HEK293 (cell line): ENCODE data around the gene CEBPG.
A peak's percentile ranks its signal among the peaks of the same experiment; 100 is the strongest.

ENCODE experiments used
- CTCF ChIA-PET: fragments of 350-600 bp; formaldehyde crosslinking; extraction: SDS; loops from one replicate; lab custom pipeline; 2021; ENCODE audit warnings: antibody characterized with exemption; lab: Yijun Ruan, JAX
- POLR2A ChIA-PET: fragments of 300-600 bp; formaldehyde crosslinking; extraction: SDS; loops from one replicate; lab custom pipeline; 2020; ENCODE audit warnings: antibody characterized with exemption, inconsistent platforms; lab: Yijun Ruan, JAX
- H3K27ac ChIP-seq: fragments of 200-500 bp; sonication (Bioruptor generic); 2 replicates; pipeline ENCODE4 v1.5.1; 2014; ENCODE audit warnings: low read depth, low read length, control low read depth, inconsistent platforms; ENCODE audit errors: extremely low read depth
- H3K36me3 ChIP-seq, 2 experiments: fragments of 200-500 bp in 1 of 2; sonication (Bioruptor generic) in 1 of 2; 1 replicate in 1 of 2; 2 replicates in 1 of 2; pipeline ENCODE4 v1.5.1; 2014 to 2017; ENCODE audit warnings: inconsistent platforms in 2 of 2, low read length in 2 of 2; ENCODE audit not compliant: control insufficient read depth in 2 of 2, insufficient read depth in 1 of 2
- H3K4me1 ChIP-seq: fragments of 200-500 bp; sonication (Bioruptor generic); 2 replicates; pipeline ENCODE4 v1.5.1; 2014; ENCODE audit warnings: mild to moderate bottlenecking, low read length, inconsistent platforms; ENCODE audit not compliant: control insufficient read depth, insufficient read depth
- H3K4me3 ChIP-seq: 2 replicates; pipeline ENCODE4 v1.5.1; 2011; ENCODE audit warnings: low read depth, mild to moderate bottlenecking, control low read depth, low read length, moderate library complexity
- H3K9me3 ChIP-seq: fragments of 200-500 bp; sonication (Bioruptor generic); 2 replicates; pipeline ENCODE4 v1.5.1; 2014; ENCODE audit warnings: low read depth, low read length, inconsistent platforms; ENCODE audit not compliant: control insufficient read depth, insufficient read depth
- GFI1B ChIP-seq: fragments of 450-650 bp; formaldehyde crosslinking; IDR thresholded peaks from 2 replicates; pipeline ENCODE4 v1.5.1; 2016; ENCODE audit warnings: missing biosample characterization, missing genetic modification characterization
- IKZF3 ChIP-seq: fragments of 450-650 bp; IDR thresholded peaks from 2 replicates; pipeline ENCODE4 v1.5.0; 2018; ENCODE audit warnings: missing biosample characterization, mild to moderate bottlenecking, missing genetic modification characterization, moderate library complexity
- KLF1 ChIP-seq: fragments of 450-650 bp; formaldehyde crosslinking; IDR thresholded peaks from 2 replicates; pipeline ENCODE4 v1.5.1; 2016; ENCODE audit warnings: missing biosample characterization, missing genetic modification characterization
- KLF7 ChIP-seq: fragments of 450-650 bp; formaldehyde crosslinking; IDR thresholded peaks from 2 replicates; pipeline ENCODE4 v1.5.1; 2016; ENCODE audit warnings: missing biosample characterization, missing genetic modification characterization, borderline replicate concordance
- MZF1 ChIP-seq: fragments of 450-650 bp; formaldehyde crosslinking; IDR thresholded peaks from 2 replicates; pipeline ENCODE4 v1.5.1; 2017; ENCODE audit warnings: missing biosample characterization, missing genetic modification characterization, borderline replicate concordance
- OSR2 ChIP-seq: fragments of 450-650 bp; formaldehyde crosslinking; IDR thresholded peaks from 2 replicates; pipeline ENCODE4 v1.5.1; 2016; ENCODE audit warnings: missing biosample characterization, missing genetic modification characterization
- RBAK ChIP-seq: fragments of 450-650 bp; formaldehyde crosslinking; IDR thresholded peaks from 2 replicates; pipeline ENCODE4 v1.5.1; 2016; ENCODE audit warnings: missing biosample characterization, missing genetic modification characterization
- TRIM28 ChIP-seq: IDR thresholded peaks from 2 replicates; pipeline ENCODE4 v1.6.1; 2011; ENCODE audit warnings: low read length, control low read depth, borderline replicate concordance
- ZBTB17 ChIP-seq: fragments of 450-650 bp; formaldehyde crosslinking; IDR thresholded peaks from 2 replicates; pipeline ENCODE4 v1.5.1; 2016; ENCODE audit warnings: missing biosample characterization, missing genetic modification characterization
- ZBTB48 ChIP-seq: fragments of 450-650 bp; formaldehyde crosslinking; IDR thresholded peaks from 2 replicates; pipeline ENCODE4 v1.5.1; 2016; ENCODE audit warnings: missing biosample characterization, missing genetic modification characterization
- ZBTB8A ChIP-seq: fragments of 450-650 bp; formaldehyde crosslinking; IDR thresholded peaks from 2 replicates; pipeline ENCODE4 v1.5.1; 2016; ENCODE audit warnings: missing biosample characterization, missing genetic modification characterization
- ZFHX2 ChIP-seq: fragments of 450-650 bp; formaldehyde crosslinking; conservative IDR thresholded peaks from 2 replicates; pipeline ENCODE4 v1.5.1; 2016; ENCODE audit warnings: missing biosample characterization, missing genetic modification characterization
- ZIC2 ChIP-seq: fragments of 450-650 bp; formaldehyde crosslinking; IDR thresholded peaks from 2 replicates; pipeline ENCODE4 v1.5.1; 2016; ENCODE audit warnings: missing biosample characterization, missing genetic modification characterization
- ZNF121 ChIP-seq: fragments of 450-650 bp; formaldehyde crosslinking; IDR thresholded peaks from 2 replicates; pipeline ENCODE4 v1.5.1; 2016; ENCODE audit warnings: missing biosample characterization, missing genetic modification characterization
- ZNF157 ChIP-seq: fragments of 450-650 bp; formaldehyde crosslinking; IDR thresholded peaks from 2 replicates; pipeline ENCODE4 v1.5.1; 2016; ENCODE audit warnings: missing biosample characterization, missing genetic modification characterization
- ZNF23 ChIP-seq: fragments of 450-650 bp; formaldehyde crosslinking; IDR thresholded peaks from 2 replicates; pipeline ENCODE4 v1.5.1; 2016; ENCODE audit warnings: missing biosample characterization, missing genetic modification characterization, borderline replicate concordance
- ZNF416 ChIP-seq: fragments of 450-650 bp; formaldehyde crosslinking; IDR thresholded peaks from 2 replicates; pipeline ENCODE4 v1.5.1; 2016; ENCODE audit warnings: missing biosample characterization, missing genetic modification characterization
- ZNF571 ChIP-seq: fragments of 450-650 bp; formaldehyde crosslinking; IDR thresholded peaks from 2 replicates; pipeline ENCODE4 v1.5.0; 2017; ENCODE audit warnings: missing biosample characterization, missing genetic modification characterization
- ZNF654 ChIP-seq: fragments of 450-650 bp; formaldehyde crosslinking; IDR thresholded peaks from 2 replicates; pipeline ENCODE4 v1.5.1; 2016; ENCODE audit warnings: low read depth, missing biosample characterization, missing genetic modification characterization
- ZNF777 ChIP-seq: fragments of 450-650 bp; formaldehyde crosslinking; IDR thresholded peaks from 2 replicates; pipeline ENCODE4 v1.5.1; 2017; ENCODE audit warnings: missing biosample characterization, missing genetic modification characterization, borderline replicate concordance
- TF ChIP-seq, protein P1 (sequence below): fragments of 450-650 bp; formaldehyde crosslinking; IDR thresholded peaks from 2 replicates; pipeline ENCODE4 v1.5.1; 2017; ENCODE audit warnings: missing biosample characterization, missing genetic modification characterization
- TF ChIP-seq, protein P2 (sequence below): fragments of 450-650 bp; formaldehyde crosslinking; IDR thresholded peaks from 2 replicates; pipeline ENCODE4 v1.5.1; 2017; ENCODE audit warnings: missing biosample characterization, mild to moderate bottlenecking, missing genetic modification characterization, moderate library complexity
- TF ChIP-seq, protein P3 (sequence below): fragments of 450-650 bp; formaldehyde crosslinking; IDR thresholded peaks from 2 replicates; pipeline ENCODE4 v1.5.1; 2016; ENCODE audit warnings: missing biosample characterization, missing genetic modification characterization
- TF ChIP-seq, protein P4 (sequence below): fragments of 450-650 bp; formaldehyde crosslinking; IDR thresholded peaks from 2 replicates; pipeline ENCODE4 v1.5.1; 2016; ENCODE audit warnings: missing biosample characterization, missing genetic modification characterization
- TF ChIP-seq, protein P5 (sequence below): fragments of 450-650 bp; formaldehyde crosslinking; IDR thresholded peaks from 2 replicates; pipeline ENCODE4 v1.5.1; 2016; ENCODE audit warnings: missing biosample characterization, missing genetic modification characterization

CEBPG gene

DNA sequence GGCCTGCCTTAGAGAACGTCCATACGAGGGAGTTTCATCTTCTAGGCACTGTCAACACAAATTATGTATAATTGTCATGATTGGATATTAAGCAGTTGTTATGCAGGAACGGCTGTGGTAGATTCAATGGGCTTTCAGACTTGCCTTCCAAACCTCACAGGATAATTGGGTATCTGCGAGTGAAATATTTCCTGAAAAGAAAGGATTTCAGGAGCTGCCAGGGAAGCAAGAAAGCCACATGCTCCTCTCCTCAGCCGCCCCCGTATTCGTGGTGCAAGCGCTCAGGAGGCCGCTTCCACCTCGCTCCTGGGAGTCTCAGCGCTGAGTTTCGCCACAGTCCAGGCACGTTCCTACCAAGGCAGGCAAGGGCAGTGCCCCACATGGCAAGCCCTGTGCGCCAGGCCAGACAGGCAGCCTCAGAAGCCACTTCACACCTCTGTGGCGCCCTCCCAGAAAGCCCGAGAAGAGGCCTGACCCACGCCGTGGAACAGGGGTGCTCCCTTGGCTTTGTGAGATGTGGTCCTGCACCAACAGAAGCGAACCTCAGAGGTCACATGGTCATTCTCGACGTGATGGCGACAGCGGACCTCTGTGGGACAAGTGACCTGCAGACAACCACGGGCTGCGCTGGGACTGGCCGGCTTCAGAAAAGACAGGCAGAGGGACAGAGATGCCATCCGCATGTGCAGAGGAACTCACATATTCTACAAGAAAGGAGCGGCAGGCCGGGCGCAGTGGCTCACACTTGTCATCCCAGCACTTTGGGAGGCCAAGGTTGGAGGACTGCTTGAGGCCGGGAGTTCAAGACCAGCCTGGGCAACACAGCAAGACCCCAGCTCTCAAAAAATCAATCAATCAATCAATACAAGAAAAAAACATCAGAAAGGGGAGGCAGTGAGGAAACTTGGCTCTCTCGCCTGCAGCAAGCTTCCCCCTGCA, 41.4 kb downstream of the CEBPG start:
- Histone ChIP-seq H3K4me3 (no peak overlapping the region), H3K36me3 (no peaks in the 10 kb centered on the region), H3K9me3 (no peaks in the 10 kb centered on the region), H3K4me1 (peaks cover 7% of the 10 kb centered on the region), H3K27ac (no peak overlapping the region)
- TF ChIP-seq TRIM28: no peak
- TF ChIP-seq ZFHX2 (tag by site-specific recombination): peak; percentile 41; the same call in 1 of the 2 replicates
- TF ChIP-seq, protein P1, sequence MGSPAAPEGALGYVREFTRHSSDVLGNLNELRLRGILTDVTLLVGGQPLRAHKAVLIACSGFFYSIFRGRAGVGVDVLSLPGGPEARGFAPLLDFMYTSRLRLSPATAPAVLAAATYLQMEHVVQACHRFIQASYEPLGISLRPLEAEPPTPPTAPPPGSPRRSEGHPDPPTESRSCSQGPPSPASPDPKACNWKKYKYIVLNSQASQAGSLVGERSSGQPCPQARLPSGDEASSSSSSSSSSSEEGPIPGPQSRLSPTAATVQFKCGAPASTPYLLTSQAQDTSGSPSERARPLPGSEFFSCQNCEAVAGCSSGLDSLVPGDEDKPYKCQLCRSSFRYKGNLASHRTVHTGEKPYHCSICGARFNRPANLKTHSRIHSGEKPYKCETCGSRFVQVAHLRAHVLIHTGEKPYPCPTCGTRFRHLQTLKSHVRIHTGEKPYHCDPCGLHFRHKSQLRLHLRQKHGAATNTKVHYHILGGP: no peak
- no peak for TF ChIP-seq ZBTB8A
- no peak for TF ChIP-seq ZNF654 (tag by site-specific recombination)
- no peak for TF ChIP-seq ZNF157 (tag by site-specific recombination)
- TF ChIP-seq ZNF121: peak; percentile 93
- TF ChIP-seq ZNF416 (tag by site-specific recombination): no peak
- TF ChIP-seq ZNF571 (tag by site-specific recombination): peak; percentile 57; the same call in 1 of the 2 replicates
- TF ChIP-seq RBAK (tag by site-specific recombination): no peak
- POLR2A ChIA-PET: interaction anchor here (0.8 to 1.2 kb wide), 2 partner anchors 112 kb away, joined by 3 to 4 read pairs; partner anchors contain the start of gene CEBPA
- CTCF ChIA-PET: interaction anchor here (0.6 to 16.3 kb wide), 32 partner anchors 9 to 1298 kb away, joined by 3 to 272 read pairs (median 4); no protein-coding TSS in a partner anchor

DNA sequence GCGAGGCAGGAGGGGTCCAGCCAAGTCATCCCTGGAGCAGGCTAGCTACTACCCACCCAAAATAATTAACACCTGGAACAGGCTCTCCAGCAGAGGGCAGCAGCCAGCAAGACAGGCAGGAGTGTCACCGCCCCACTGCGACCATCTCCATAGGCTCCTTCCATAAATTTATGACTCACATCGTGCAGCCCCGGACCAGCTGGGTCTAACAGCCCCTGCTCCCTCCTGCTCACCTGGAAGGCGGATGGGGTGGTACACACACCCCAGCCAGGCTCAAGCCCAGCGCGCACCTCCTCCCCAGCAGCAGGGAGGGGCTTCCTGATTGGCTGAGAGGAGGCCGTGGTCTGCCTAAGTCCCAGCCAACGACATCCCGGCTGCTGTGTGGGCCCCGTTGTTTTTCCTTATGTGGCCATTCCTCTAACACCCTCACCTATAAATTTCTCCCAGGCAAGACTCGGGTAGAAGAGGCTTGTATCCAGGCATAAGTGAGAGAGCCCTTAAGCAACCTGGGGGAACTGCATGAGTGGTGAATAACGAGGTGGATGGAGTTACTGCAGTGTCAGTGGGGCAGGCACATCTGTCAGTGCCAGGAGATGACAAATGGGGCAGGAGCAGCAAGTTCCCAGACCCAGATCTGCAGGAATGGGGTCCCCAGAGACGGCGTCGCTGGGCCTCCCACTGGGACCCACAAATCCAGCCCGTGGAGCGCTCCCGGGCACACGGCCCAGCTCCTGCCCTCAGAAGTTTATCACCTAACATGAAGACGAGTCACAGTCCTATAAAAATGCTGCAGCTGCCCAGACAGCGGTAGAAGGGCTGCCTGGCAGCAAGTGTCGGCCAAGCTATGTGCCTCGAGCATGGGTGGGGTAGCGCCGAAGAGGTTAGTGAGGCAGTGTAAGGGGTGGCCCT, 43.1 kb downstream of the CEBPG start:
- Histone ChIP-seq H3K9me3 (no peaks in the 10 kb centered on the region), H3K4me3 (no peak overlapping the region), H3K27ac (peak overlapping the region; percentile 49; the same call in 1 of the 2 replicates), H3K36me3 (no peaks in the 10 kb centered on the region), H3K4me1 (peaks cover 7% of the 10 kb centered on the region)
- CTCF ChIA-PET: interaction anchor here (0.5 to 16.3 kb wide), 87 partner anchors 8 to 1296 kb away, joined by 3 to 272 read pairs (median 4); partner anchors contain the start of genes KCTD15 and SLC7A10
- POLR2A ChIA-PET: interaction anchor here (0.8 to 1.3 kb wide), 4 partner anchors 19 to 355 kb away, joined by 3 read pairs; partner anchors contain the start of gene CEBPA
- TF ChIP-seq, protein P2, sequence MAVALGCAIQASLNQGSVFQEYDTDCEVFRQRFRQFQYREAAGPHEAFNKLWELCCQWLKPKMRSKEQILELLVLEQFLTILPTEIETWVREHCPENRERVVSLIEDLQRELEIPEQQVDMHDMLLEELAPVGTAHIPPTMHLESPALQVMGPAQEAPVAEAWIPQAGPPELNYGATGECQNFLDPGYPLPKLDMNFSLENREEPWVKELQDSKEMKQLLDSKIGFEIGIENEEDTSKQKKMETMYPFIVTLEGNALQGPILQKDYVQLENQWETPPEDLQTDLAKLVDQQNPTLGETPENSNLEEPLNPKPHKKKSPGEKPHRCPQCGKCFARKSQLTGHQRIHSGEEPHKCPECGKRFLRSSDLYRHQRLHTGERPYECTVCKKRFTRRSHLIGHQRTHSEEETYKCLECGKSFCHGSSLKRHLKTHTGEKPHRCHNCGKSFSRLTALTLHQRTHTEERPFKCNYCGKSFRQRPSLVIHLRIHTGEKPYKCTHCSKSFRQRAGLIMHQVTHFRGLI (tag by site-specific recombination): no peak
- no peak for TF ChIP-seq GFI1B (tag by site-specific recombination)
- TF ChIP-seq, protein P3, sequence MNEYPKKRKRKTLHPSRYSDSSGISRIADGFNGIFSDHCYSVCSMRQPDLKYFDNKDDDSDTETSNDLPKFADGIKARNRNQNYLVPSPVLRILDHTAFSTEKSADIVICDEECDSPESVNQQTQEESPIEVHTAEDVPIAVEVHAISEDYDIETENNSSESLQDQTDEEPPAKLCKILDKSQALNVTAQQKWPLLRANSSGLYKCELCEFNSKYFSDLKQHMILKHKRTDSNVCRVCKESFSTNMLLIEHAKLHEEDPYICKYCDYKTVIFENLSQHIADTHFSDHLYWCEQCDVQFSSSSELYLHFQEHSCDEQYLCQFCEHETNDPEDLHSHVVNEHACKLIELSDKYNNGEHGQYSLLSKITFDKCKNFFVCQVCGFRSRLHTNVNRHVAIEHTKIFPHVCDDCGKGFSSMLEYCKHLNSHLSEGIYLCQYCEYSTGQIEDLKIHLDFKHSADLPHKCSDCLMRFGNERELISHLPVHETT: peak; percentile 77
- 0 out of 2 replicates have a peak, but pooled peaks have one; percentile 24 for TF ChIP-seq ZBTB48 (tag by site-specific recombination)
- peak; percentile 45; the same call in 1 of the 2 replicates for TF ChIP-seq ZNF777
- TF ChIP-seq KLF1: peak; percentile 88
- TF ChIP-seq IKZF3: peak; percentile 88
- TF ChIP-seq MZF1 (tag by site-specific recombination): no peak
- TF ChIP-seq ZIC2 (tag by site-specific recombination): peak; percentile 98
- TF ChIP-seq OSR2 (tag by site-specific recombination): no peak
- peak; percentile 91 for TF ChIP-seq ZNF654 (tag by site-specific recombination)
- TF ChIP-seq, protein P4, sequence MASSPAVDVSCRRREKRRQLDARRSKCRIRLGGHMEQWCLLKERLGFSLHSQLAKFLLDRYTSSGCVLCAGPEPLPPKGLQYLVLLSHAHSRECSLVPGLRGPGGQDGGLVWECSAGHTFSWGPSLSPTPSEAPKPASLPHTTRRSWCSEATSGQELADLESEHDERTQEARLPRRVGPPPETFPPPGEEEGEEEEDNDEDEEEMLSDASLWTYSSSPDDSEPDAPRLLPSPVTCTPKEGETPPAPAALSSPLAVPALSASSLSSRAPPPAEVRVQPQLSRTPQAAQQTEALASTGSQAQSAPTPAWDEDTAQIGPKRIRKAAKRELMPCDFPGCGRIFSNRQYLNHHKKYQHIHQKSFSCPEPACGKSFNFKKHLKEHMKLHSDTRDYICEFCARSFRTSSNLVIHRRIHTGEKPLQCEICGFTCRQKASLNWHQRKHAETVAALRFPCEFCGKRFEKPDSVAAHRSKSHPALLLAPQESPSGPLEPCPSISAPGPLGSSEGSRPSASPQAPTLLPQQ (tag by site-specific recombination): peak; percentile 98
- no peak for TF ChIP-seq ZNF23 (tag by site-specific recombination)
- TF ChIP-seq ZBTB8A: peak; percentile 38
- peak; percentile 60; the same call in 1 of the 2 replicates for TF ChIP-seq KLF7 (tag by site-specific recombination)
- TF ChIP-seq ZBTB17 (tag by site-specific recombination): peak; percentile 90
- TF ChIP-seq, protein P5, sequence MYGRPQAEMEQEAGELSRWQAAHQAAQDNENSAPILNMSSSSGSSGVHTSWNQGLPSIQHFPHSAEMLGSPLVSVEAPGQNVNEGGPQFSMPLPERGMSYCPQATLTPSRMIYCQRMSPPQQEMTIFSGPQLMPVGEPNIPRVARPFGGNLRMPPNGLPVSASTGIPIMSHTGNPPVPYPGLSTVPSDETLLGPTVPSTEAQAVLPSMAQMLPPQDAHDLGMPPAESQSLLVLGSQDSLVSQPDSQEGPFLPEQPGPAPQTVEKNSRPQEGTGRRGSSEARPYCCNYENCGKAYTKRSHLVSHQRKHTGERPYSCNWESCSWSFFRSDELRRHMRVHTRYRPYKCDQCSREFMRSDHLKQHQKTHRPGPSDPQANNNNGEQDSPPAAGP (tag by site-specific recombination): peak; percentile 96
- no peak for TF ChIP-seq ZNF121
